ENCODE data around the gene NIT1. TPM values are rescaled to one million over a fixed set of nuclear protein-coding genes. Genes with fewer than 3 reads are reported as not detected.
"Not testable (repeated sequence)": the region's sequence is repeated elsewhere in the genome, so short reads cannot be mapped to it uniquely, and the experiment has no call there.

Gene NIT1
- total and polyA plus RNA-seq, 9 of the 15 experiments (the other 6 are each of a cell fraction or from before 2014, with no cell fraction given): 18.4 to 76.0 (median 33.7) TPM

DNA sequence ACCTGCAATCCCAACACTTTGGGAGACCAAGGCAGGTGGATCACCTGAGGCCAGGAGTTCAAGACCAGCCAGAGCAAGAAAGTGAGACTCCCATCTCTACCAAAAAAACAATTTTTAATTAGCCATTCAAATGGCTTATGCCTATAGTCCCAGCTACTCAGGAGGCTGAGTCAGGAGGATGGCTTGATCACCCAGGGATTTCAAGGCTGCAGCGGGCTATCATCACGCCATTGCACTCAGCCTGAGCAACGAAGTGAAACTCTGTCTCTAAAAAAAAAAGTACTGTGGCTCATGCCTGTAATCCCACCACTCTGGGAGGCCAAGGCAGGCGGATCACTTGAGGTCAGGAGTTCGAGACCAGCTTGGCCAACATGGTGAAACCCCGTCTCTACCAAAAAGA, 1.9 kb upstream of the NIT1 start:
- H2AFZ ChIP-seq (ENCODE audit: low read depth, low read length); DNase-seq (ENCODE audit: extremely low read depth in 1 of 4, low spot score in 3 of 4); H3K9me3 ChIP-seq (replicated peaks; ENCODE audit: control insufficient read depth, insufficient read depth, low read depth, low read length); FAIRE-seq; H3K27me3 ChIP-seq (ENCODE audit: control insufficient read depth in 2 of 2, insufficient read depth in 2 of 2, low read length in 2 of 2); CTCF ChIA-PET (ENCODE audit: low intra/inter-chr PET ratio); in situ Hi-C loops (cut with MboI); H3K9me1 ChIP-seq (ENCODE audit: control insufficient read depth, insufficient read depth, low read length); ATAC-seq; intact Hi-C loops (cut with micrococcal nuclease); BruUV-seq (replicated peaks); H4K20me1 ChIP-seq (replicated peaks; ENCODE audit: control insufficient read depth, insufficient read depth, low read length): not testable (repeated sequence)
- Histone ChIP-seq H3K4me1 (replicated peaks in 1 of 2; ENCODE audit: control insufficient read depth in 2 of 2, insufficient read depth in 2 of 2, low read length in 2 of 2) (peaks cover 28 to 49% of the 10 kb centered on the region in 2 experiments), H3K79me2 (ENCODE audit: control insufficient read depth, insufficient read depth, low read length) (peaks cover 94% of the 10 kb centered on the region), H3K4me3 (peak overlapping the region; percentile 81; the same call in 1 of the 2 replicates), H3K36me3 (ENCODE audit: control insufficient read depth, insufficient read depth, low read length) (peaks cover 71% of the 10 kb centered on the region), H3K9ac (ENCODE audit: insufficient read depth in 1 of 2, low read depth in 2 of 2, low read length in 2 of 2) (peak overlapping the region; percentile 97 to 99; a peak in 3 of 4 replicates), H3K4me2 (ENCODE audit: insufficient read depth, low read length) (peak overlapping the region; percentile 98), H3K27ac (ENCODE audit: extremely low read depth, low read depth, low read length) (peak overlapping the region; percentile 27; the same call in 1 of the 3 replicates)
- 58% methylated on average over 5 of the region's 6 CpGs for WGBS (ENCODE audit: insufficient coverage, low coverage, missing lambda C conversion rate)
- POLR2A ChIA-PET: interaction anchor here (1.1 to 5.3 kb wide), 6 partner anchors 11 to 38 kb away, joined by 4 to 39 read pairs (median 4); partner anchors contain the start of genes DEDD and UFC1
- TF ChIP-seq, protein P1, sequence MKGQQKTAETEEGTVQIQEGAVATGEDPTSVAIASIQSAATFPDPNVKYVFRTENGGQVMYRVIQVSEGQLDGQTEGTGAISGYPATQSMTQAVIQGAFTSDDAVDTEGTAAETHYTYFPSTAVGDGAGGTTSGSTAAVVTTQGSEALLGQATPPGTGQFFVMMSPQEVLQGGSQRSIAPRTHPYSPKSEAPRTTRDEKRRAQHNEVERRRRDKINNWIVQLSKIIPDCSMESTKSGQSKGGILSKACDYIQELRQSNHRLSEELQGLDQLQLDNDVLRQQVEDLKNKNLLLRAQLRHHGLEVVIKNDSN (CRISPR knock-in tag; IDR thresholded peaks at IDR 0.05): peak; percentile 27; the same call in 1 of the 2 replicates
- TF ChIP-seq MAX (CRISPR knock-in tag; IDR thresholded peaks at IDR 0.05): peak; percentile 32; the same call in 1 of the 2 replicates
- TF ChIP-seq, protein P2, sequence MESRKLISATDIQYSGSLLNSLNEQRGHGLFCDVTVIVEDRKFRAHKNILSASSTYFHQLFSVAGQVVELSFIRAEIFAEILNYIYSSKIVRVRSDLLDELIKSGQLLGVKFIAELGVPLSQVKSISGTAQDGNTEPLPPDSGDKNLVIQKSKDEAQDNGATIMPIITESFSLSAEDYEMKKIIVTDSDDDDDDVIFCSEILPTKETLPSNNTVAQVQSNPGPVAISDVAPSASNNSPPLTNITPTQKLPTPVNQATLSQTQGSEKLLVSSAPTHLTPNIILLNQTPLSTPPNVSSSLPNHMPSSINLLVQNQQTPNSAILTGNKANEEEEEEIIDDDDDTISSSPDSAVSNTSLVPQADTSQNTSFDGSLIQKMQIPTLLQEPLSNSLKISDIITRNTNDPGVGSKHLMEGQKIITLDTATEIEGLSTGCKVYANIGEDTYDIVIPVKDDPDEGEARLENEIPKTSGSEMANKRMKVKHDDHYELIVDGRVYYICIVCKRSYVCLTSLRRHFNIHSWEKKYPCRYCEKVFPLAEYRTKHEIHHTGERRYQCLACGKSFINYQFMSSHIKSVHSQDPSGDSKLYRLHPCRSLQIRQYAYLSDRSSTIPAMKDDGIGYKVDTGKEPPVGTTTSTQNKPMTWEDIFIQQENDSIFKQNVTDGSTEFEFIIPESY (CRISPR knock-in tag; IDR thresholded peaks at IDR 0.05): peak; percentile 35; the same call in 1 of the 2 replicates

Measured in K562 (cell line).